ENCODE measurements around the gene HSDL2. TPM values are rescaled to one million over a fixed set of nuclear protein-coding genes. Genes with fewer than 3 reads are reported as not detected.

HSDL2 gene
- total and polyA plus RNA-seq, 2 donors from 2014 or later: 30.2 to 67.0 TPM

- FAIRE-seq: no peak
- no peak for DNase-seq
- Histone ChIP-seq H3K36me3 (ENCODE audit: control insufficient read depth in 2 of 3, insufficient read depth in 3 of 3, low read length in 3 of 3) (no peaks in the 10 kb centered on the region), H3K4me3 (ENCODE audit: low read length in 3 of 3) (no peak overlapping the region), H3K27me3 (ENCODE audit: control insufficient read depth, insufficient read depth, low read length) (no peaks in the 10 kb centered on the region), H3K27ac (ENCODE audit: low read depth in 2 of 2, low read length in 2 of 2) (no peak overlapping the region), H3K9me3 (ENCODE audit: control insufficient read depth in 2 of 3, insufficient read depth in 1 of 3, low read length in 3 of 3) (no peaks in the 10 kb centered on the region), H3K9ac (ENCODE audit: low read length in 3 of 3) (no peak overlapping the region), H3K4me1 (ENCODE audit: control insufficient read depth in 2 of 3, insufficient read depth in 2 of 3, low read depth in 1 of 3, low read length in 3 of 3) (no peaks in the 10 kb centered on the region)
- TF ChIP-seq CTCF (IDR thresholded peaks at IDR 0.05; ENCODE audit: borderline replicate concordance, extremely low read depth, insufficient read depth): no peak
- intact Hi-C loops (cut with DNase I): no loop called here
Observed at GRCh38 chr9:112351184-112351583, 28.7 kb upstream of the HSDL2 start.

DNA sequence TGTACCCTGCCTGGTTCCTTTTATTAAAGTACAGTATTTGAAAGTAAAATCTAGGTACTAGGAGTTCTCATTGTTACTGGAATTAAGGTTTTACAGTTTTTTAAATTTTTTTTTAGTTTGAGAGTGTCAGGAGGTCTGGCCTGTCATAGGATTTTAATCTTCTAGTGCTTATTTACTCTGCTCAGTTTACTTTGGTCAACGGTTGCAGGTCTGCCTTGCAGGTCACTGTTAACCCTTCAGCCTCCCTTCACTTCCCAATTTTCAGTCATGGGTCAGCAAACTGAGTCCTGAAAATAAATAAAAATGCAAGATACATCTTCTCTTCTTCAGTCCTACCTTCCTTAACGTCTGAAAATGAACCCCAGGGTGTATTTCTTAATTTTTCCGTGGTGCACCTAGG lies 27.7 kb upstream of the HSDL2 start:
- H3K4me3 ChIP-seq (ENCODE audit: low read length in 3 of 3): no peak overlapping the region
- intact Hi-C loops (cut with DNase I): no loop called here
- DNase-seq: no peak
- no peaks in the 10 kb centered on the region for H3K4me1 ChIP-seq (ENCODE audit: control insufficient read depth in 2 of 3, insufficient read depth in 2 of 3, low read depth in 1 of 3, low read length in 3 of 3)
- no peak for TF ChIP-seq CTCF (IDR thresholded peaks at IDR 0.05; ENCODE audit: borderline replicate concordance, extremely low read depth, insufficient read depth)
- no peaks in the 10 kb centered on the region for H3K9me3 ChIP-seq (ENCODE audit: control insufficient read depth in 2 of 3, insufficient read depth in 1 of 3, low read length in 3 of 3)
- no peak overlapping the region for H3K9ac ChIP-seq (ENCODE audit: low read length in 3 of 3)
- no peak for FAIRE-seq
- H3K27ac ChIP-seq (ENCODE audit: low read depth in 2 of 2, low read length in 2 of 2): no peak overlapping the region
- H3K36me3 ChIP-seq (ENCODE audit: control insufficient read depth in 2 of 3, insufficient read depth in 3 of 3, low read length in 3 of 3): no peaks in the 10 kb centered on the region
- H3K27me3 ChIP-seq (ENCODE audit: control insufficient read depth, insufficient read depth, low read length): no peaks in the 10 kb centered on the region

- Histone ChIP-seq H3K27me3 (ENCODE audit: control insufficient read depth, insufficient read depth, low read length) (no peaks in the 10 kb centered on the region), H3K27ac (ENCODE audit: low read depth in 2 of 2, low read length in 2 of 2) (no peak overlapping the region), H3K36me3 (ENCODE audit: control insufficient read depth in 2 of 3, insufficient read depth in 3 of 3, low read length in 3 of 3) (no peaks in the 10 kb centered on the region), H3K9ac (ENCODE audit: low read length in 3 of 3) (no peak overlapping the region), H3K4me1 (ENCODE audit: control insufficient read depth in 2 of 3, insufficient read depth in 2 of 3, low read depth in 1 of 3, low read length in 3 of 3) (no peaks in the 10 kb centered on the region), H3K9me3 (ENCODE audit: control insufficient read depth in 2 of 3, insufficient read depth in 1 of 3, low read length in 3 of 3) (no peaks in the 10 kb centered on the region), H3K4me3 (ENCODE audit: low read length in 3 of 3) (no peak overlapping the region)
- TF ChIP-seq CTCF (IDR thresholded peaks at IDR 0.05; ENCODE audit: borderline replicate concordance, extremely low read depth, insufficient read depth): no peak
- FAIRE-seq (no peak), DNase-seq (peak in 1 of 5 donors; percentile 38)
- intact Hi-C loops (cut with DNase I): no loop called here
Observed at GRCh38 chr9:112354081-112354743, 25.7 kb upstream of the HSDL2 start.

All from kidney (tissue), 14 donors.